Panc1 (cell line): ENCODE data around the gene FHL2.

ENCODE experiments used
- CTCF ChIP-seq: fragments of 450-650 bp; IDR thresholded peaks from 2 replicates; pipeline ENCODE4 v1.5.1; 2017; ENCODE audit warnings: mild to moderate bottlenecking
- SIN3A ChIP-seq: IDR thresholded peaks from 2 replicates; pipeline ENCODE4 v1.6.1; 2012; ENCODE audit warnings: low read depth, mild to moderate bottlenecking, low read length, moderate library complexity, borderline replicate concordance; ENCODE audit not compliant: insufficient read depth

GRCh38 chr2:105387225-105387624 lies 11.6 kb downstream of the FHL2 start:
- TF ChIP-seq CTCF (no peak), SIN3A (no peak)
